Stimulated activated CD4-positive, alpha-beta T cell treated with anti-CD3 and anti-CD28 coated beads, TNF-alpha, amount 100 ng/mL, for 4 hours (primary cell): ENCODE measurements around the gene HDLBP.

Experiments
- DNase-seq, 3 experiments: peaks; one replicate each; pipeline ENCODE4 v3.0.0-alpha.2; 2020; ENCODE audit warnings: low read depth in 3 of 3

Gene HDLBP

GRCh38 chr2:241190291-241190981, 125.0 kb downstream of the HDLBP start:
- DNase-seq = no peak

GRCh38 chr2:241189856-241190201, 125.6 kb downstream of the HDLBP start:
- no peak for DNase-seq

- no peak for DNase-seq
Measured at GRCh38 chr2:241189093-241189855, 126.2 kb downstream of the HDLBP start.

- no peak for DNase-seq
Measured at GRCh38 chr2:241188361-241189092, 126.9 kb downstream of the HDLBP start, which contains the start of gene ANO7. Gene ANO7 (plus strand): TSS chr2:241188677. CDS start chr2:241190064, 1,387 bp downstream.

GRCh38 chr2:241187918-241188234, 127.6 kb downstream of the HDLBP start:
- no peak for DNase-seq

GRCh38 chr2:241187101-241187917, 128.2 kb downstream of the HDLBP start:
- no peak for DNase-seq

GRCh38 chr2:241185961-241186360, 129.5 kb downstream of the HDLBP start:
- DNase-seq = no peak

- no peak for DNase-seq
Measured at GRCh38 chr2:241184901-241185300, 130.6 kb downstream of the HDLBP start.

- DNase-seq = no peak
Measured at GRCh38 chr2:241183221-241183620, 132.3 kb downstream of the HDLBP start.

GRCh38 chr2:241182531-241183133, 132.8 kb downstream of the HDLBP start:
- DNase-seq = no peak

GRCh38 chr2:241182126-241182525, 133.3 kb downstream of the HDLBP start:
- DNase-seq = no peak

- DNase-seq = no peak
Measured at GRCh38 chr2:241180495-241180894, 135.0 kb downstream of the HDLBP start.

- no peak for DNase-seq
Measured at GRCh38 chr2:241179899-241180298, 135.6 kb downstream of the HDLBP start.

GRCh38 chr2:241178961-241179360, 136.5 kb downstream of the HDLBP start:
- no peak for DNase-seq

- DNase-seq = no peak
Measured at GRCh38 chr2:241177526-241178334, 137.7 kb downstream of the HDLBP start.
